HG03196 (cell line): Measurements from ENCODE around the gene CMKLR1.

Source experiments
- ATAC-seq: cut with Tn5 transposase; IDR thresholded peaks from one replicate; pipeline ENCODE4 v1.9.1; 2021; ENCODE audit not compliant: unreplicated experiment

The CMKLR1 gene

GRCh38 chr12:108363165-108363564 lies 24.1 kb upstream of the CMKLR1 start:
- no peak for ATAC-seq

GRCh38 chr12:108361606-108362005 lies 22.5 kb upstream of the CMKLR1 start:
- ATAC-seq = no peak

- ATAC-seq = no peak
Observed at GRCh38 chr12:108360487-108360886, 21.4 kb upstream of the CMKLR1 start.

- no peak for ATAC-seq
Observed at GRCh38 chr12:108360057-108360456, 20.9 kb upstream of the CMKLR1 start.

- ATAC-seq = no peak
Observed at GRCh38 chr12:108358580-108358965, 19.5 kb upstream of the CMKLR1 start.

GRCh38 chr12:108357834-108358579 lies 18.9 kb upstream of the CMKLR1 start:
- ATAC-seq = no peak

GRCh38 chr12:108356835-108357806 lies 18.0 kb upstream of the CMKLR1 start:
- ATAC-seq = no peak

GRCh38 chr12:108355069-108355468 lies 16.0 kb upstream of the CMKLR1 start:
- ATAC-seq = no peak

- ATAC-seq = no peak
Observed at GRCh38 chr12:108352591-108352990, 13.5 kb upstream of the CMKLR1 start.

- no peak for ATAC-seq
Observed at GRCh38 chr12:108350511-108350910, 11.4 kb upstream of the CMKLR1 start.

- ATAC-seq = no peak
Observed at GRCh38 chr12:108349278-108349688, 10.2 kb upstream of the CMKLR1 start.

- ATAC-seq = no peak
Observed at GRCh38 chr12:108348842-108349241, 9.7 kb upstream of the CMKLR1 start.

GRCh38 chr12:108346727-108347710 lies 7.9 kb upstream of the CMKLR1 start:
- no peak for ATAC-seq

- ATAC-seq = no peak
Observed at GRCh38 chr12:108345716-108346633, 6.9 kb upstream of the CMKLR1 start.

- no peak for ATAC-seq
Observed at GRCh38 chr12:108342985-108343384, 3.9 kb upstream of the CMKLR1 start.

- no peak for ATAC-seq
Observed at GRCh38 chr12:108341854-108342847, 3.0 kb upstream of the CMKLR1 start.

GRCh38 chr12:108341356-108341755 lies 2.2 kb upstream of the CMKLR1 start:
- no peak for ATAC-seq

- no peak for ATAC-seq
Observed at GRCh38 chr12:108340037-108340436, 926 bp upstream of the CMKLR1 start.
